ENCODE data around the gene INSC. TPM values are rescaled to one million over a fixed set of nuclear protein-coding genes. Genes with fewer than 3 reads are reported as not detected.
A peak's percentile ranks its signal among the peaks of the same experiment; 100 is the strongest.

INSC gene
- polyA plus RNA-seq, 3 donors, result 0.67 to 0.86 (median 0.71) TPM

DNA sequence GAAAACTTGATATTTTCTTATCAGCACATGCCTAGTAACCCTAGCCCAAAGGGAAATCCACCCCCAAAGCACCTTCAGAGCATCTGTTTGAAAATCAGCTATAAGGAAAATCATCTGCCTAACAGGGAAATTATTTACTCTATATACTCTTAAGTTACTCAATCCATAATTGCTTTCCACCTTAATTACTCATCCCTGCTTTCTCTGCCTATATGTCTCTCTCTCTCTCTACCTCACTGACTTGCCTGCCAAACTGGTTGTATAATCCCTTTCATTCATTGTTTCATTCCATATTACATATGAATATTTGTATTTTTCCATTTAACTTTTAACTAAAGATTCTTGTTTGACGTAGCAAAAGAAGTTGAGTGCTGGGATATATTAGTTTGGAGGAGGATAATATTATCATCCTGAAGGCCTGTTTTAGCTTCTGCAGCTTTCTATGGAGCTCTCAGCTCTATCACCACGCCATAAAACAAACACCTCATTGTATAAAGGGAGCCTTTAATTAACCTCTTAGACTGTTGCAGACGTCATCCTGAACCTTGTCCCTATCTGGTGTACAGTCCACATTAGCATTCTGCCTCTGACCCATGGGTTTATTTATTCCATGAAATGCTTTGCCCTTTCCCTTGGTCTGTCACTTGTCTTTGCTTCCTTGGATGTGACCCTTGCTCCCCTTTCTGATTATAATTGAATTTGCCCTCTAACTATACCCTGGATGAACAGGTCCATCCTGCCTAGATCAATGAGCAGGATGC, 98.9 kb downstream of the INSC start:
- no peak for DNase-seq (ENCODE audit: low read depth in 3 of 3, low spot score in 2 of 3)

DNA sequence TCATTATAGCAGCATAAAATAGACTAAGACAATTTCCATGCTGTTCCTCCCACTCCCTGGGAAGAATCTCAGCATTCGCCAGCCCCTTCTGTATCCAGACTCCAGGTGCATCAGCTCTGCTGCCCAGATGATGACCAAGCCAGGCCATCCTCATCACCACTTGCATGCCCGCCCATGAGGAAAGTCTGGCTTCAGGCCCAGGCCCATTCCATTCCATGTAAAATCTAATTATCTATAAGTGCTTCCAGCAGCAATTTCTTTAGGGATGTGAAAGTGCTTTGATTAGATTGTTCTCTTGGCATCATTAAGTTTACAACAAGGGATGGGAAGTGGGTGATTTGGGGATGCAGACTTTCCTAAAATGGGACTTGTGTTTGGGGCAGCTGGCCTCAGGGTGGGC, 100.3 kb downstream of the INSC start:
- no peak for DNase-seq (ENCODE audit: low read depth in 3 of 3, low spot score in 2 of 3)

DNA sequence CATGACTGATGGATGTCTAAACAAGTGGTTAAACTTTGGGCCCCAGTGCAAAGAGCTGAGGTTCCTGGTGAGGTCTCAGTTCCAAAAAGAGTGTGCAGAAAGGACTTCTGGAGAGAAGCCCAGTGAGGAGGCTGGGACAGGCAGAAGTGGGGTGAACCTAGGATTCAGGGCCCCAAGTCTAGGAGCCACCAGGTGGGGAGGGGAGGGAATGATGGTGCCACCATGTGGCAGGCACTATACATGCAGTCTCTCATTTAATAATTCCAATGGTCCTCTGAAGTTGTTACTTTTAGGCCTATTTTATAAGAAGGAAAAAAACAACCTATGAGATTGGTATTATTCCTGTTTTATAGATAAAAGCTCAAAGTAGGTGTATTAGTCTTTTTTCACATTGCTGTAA, 102.0 kb downstream of the INSC start:
- no peak for DNase-seq (ENCODE audit: low read depth in 3 of 3, low spot score in 2 of 3)

DNA sequence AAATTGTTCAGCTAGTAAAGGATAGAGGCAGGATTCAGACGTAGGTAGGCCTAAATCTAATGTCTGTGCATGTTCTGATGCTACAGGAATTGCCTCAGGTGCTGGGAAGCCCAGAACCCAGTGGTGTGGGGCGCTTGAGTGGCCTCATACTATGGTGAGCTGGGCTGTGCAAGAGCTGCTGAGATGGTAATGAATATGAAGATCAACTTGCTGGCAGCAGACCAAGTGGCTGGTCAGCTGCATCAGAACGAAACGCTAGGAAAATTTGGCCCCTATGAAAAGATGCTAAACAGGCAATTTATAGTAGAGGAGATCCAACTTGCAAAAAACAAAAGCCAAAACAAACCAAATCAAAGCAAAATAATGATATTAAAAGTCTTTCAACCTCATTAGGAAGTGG, 102.7 kb downstream of the INSC start:
- DNase-seq (ENCODE audit: low read depth in 3 of 3, low spot score in 2 of 3), result no peak

DNA sequence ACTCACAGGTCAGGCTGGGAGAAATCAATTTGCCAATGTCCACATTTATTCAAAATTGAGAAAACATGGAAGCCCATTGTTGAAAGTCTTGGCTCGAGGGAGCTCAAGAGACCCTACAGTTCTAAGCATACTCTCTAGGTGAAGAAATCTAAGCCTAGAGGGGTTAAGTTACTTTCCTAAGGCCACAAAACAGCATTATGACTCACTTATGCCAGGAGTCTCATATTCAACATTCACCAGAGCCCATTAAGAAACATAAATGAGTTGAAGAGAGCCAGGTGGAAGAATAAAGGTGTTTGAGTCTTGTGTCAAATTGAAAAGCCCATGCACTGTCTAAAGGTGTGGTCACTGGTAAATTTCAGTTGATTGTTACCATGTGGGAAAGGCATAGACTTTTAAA, 108.1 kb downstream of the INSC start:
- DNase-seq (ENCODE audit: low read depth in 3 of 3, low spot score in 2 of 3), result no peak

DNA sequence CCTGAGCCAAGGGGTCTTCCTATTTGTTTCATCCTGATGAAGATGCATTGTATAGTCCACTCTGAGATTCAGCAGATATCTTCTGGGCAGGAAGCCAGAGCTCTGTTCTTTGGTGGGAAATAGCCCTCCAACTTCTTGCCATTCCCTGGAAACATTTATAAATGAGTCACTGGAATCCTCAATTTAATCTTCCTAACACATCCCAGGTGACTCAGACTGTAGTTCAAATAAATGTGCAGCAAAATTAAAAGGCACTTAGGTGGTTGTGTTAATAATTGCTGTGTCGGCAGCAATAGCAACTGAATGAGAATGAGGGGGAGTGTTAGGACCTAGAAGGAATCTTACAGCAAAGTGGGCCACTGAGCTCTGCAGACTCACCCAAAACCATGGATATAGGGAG, 108.6 kb downstream of the INSC start:
- no peak for DNase-seq (ENCODE audit: low read depth in 3 of 3, low spot score in 2 of 3)

DNA sequence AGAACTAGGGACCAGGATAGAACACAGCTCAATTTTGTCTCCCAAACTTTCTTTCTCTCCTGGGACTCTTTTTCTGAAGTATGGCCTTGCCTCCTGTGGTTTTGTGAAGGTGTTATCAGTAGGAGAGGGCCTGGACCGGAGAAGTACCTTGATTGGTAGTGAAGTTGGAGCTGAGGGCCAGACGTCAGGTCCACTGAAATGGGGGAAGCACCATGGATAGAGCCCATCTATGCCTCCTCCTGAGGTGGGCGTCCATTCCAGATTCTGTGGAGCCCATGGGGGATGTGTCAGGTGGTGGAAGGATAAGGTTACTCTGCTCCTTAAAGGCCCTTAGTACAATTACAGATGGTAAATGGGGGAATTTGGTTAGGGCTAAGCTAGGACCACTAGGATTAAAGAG, 109.7 kb downstream of the INSC start:
- DNase-seq (ENCODE audit: low read depth in 3 of 3, low spot score in 2 of 3), result no peak

DNA sequence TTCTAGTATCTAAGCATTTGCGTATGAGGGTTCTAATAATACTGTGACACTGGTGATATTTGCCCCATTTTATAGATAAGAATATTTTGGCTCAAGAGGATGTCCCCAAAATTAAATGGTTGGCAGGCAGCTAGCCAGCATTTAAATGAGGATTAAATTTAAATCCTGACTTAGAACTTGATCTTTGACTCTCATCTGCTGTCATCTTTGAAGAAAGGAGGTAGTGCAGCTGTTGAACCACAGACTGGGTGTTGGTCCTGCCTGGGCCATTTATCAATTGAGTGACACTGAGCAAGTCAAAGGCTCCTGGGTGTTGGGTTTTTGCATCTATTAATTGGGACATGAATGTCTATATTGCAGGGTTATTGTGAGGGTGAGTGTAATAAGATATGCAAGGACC, 112.3 kb downstream of the INSC start:
- no peak for DNase-seq (ENCODE audit: low read depth in 3 of 3, low spot score in 2 of 3)

DNA sequence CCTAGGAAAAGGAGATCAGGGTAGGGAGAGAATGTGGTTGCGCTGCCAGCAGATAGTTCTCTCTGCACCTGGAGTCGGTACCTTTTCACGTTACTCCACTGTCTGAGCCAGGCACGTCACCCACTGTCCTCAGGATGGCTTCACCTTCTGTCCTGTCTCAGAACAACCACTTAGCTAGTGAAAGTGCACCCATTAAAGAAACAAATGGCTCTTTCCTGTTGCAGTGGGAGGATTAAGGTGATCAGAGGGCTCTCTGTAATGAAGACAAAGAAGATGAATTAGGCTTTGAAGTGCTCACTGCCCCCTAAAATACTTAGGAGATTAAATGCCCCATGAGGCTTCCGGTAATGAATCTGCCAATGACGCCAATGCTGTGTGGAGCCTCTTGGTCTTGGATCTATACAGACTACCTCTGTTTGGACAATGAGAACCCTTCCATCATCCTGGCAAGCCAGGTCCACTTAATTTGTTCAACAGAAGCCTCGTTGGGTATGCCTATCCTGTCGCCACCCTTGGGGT, 113.7 kb downstream of the INSC start:
- DNase-seq (ENCODE audit: low read depth in 3 of 3, low spot score in 2 of 3), result no peak

DNA sequence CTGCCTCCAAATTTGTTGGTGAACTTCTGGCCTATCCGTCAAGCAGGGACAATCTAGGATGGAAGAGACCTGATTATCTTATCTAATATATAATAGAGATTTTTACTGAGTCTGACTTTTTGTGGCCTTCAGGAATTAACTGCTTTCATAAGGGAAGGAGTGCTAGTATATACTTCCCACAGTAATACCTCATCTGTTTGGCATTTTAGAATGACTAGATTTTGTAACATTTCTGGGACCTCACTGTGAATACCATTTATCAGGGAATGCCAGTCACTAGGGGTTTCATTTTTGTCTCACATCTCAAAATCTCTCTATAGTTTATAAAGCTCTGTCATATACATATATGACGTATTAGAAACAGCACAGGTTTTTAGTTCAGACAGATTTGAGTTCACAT, 114.3 kb downstream of the INSC start:
- no peak for DNase-seq (ENCODE audit: low read depth in 3 of 3, low spot score in 2 of 3)

DNA sequence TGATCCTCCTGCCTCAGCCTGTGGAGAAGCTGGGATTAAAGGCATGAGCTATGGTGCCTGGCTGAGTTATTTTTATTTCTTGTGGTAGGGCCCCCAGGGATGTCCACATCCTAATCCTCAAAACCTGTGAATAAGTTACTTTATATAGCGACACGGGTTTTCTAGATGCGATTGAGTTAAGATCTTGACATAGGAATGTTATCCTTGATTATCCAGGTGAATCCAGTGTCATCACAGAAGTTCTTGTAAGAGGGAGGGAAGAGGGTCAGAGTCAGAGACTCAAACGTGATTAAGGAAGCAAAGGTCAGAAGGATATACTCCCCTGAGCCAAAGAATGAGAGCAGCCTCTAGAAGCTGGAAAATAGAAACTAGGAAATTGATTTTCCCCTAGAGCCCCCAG, 117.8 kb downstream of the INSC start:
- DNase-seq (ENCODE audit: low read depth in 3 of 3, low spot score in 2 of 3), result no peak

DNA sequence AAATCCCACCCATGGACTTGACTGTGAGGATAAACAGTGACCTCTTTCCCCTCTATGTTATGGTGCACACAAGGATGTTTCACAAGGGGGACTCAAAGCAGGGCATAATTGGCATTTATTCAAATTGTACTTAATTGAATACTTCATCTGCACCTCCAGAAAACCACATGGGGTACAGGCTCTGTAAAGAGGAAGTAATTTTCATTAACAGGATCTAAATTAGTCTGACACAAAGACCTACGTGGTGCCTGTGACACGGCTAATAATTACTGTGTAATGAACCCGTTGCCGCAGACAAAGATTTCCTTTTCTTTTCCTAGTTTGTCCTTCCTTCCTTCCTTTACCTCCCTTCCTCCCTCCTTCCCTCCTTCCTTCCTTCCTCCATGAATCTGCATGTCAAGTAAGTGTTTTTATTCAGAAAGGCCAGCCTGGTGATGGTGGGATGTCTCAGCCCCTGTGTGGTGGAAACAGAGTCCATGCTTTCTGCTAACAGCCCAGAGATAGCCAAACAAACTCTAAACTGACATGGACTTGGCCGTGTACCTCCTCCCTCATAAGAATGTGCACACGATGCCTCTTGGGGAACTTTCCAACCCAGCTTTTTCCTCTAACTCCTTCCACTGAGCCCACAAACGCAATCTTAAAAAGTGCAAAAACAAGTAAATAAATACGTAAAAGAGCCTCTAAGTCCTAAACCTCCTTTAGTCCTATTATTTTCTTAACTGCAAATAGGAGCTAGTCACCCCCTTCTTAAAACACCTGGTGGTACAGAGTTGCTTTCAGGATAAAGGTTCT, 118.8 kb downstream of the INSC start:
- no peak for DNase-seq (ENCODE audit: low read depth in 3 of 3, low spot score in 2 of 3)

DNA sequence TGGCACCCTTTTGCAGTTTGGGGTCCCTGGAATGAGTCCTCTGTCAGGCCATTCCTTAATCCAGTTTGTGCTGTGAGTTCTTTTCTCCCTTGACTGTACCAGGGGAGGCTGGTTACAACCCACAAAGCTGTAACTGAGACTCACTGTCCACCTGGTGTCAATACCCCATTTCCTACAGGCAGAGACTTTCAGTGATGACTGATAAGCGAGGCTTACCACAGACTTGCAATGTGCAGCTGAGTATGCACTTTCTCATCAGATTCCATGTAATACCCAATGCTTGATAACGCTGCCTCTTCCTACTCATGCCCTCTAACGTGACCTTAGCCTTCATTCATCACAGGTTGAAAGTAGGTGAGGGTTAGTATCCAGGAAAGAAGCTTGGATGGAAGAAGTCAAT, 120.1 kb downstream of the INSC start:
- DNase-seq (ENCODE audit: low read depth in 3 of 3, low spot score in 2 of 3), result no peak

DNA sequence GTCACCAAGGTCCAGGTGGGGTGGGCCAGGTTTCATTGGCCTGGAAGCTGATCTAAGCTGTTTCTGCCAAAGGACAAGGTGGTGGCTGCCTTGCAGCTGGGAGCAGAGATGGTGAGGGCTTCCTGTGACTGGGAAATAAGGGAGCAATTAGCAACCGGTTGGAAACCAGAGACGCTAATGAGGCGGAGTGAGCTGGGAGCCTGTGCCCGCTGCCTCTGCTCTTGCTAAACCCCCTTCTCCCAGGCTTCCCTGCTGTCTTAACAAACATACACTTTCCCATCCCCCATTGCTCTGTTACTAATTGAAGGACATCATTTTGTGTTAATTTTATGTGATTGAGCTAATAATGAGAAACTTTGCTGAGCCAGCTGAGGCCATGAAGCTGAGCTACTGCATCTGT, 121.8 kb downstream of the INSC start:
- no peak for DNase-seq (ENCODE audit: low read depth in 3 of 3, low spot score in 2 of 3)

DNA sequence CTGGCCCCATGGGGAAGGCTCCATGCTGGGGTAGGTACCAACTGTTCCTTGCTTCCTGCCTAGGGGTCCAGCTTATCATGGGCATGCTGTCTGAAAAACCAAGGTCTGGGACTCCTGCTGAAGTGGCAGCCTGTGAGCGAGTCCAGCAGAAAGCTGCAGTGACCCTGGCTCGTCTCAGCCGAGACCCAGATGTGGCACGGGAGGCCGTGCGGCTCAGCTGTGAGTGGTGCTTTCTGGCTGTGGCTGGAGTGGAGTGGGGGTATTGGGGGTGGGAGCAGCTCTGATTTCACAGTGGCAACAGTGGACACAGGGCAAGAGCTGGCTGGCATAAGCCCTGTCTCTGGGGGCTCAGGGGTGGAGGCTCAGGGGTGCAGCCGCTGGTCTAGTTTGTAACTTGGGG, 124.1 kb downstream of the INSC start:
- DNase-seq (ENCODE audit: low read depth in 3 of 3, low spot score in 2 of 3), result no peak

DNA sequence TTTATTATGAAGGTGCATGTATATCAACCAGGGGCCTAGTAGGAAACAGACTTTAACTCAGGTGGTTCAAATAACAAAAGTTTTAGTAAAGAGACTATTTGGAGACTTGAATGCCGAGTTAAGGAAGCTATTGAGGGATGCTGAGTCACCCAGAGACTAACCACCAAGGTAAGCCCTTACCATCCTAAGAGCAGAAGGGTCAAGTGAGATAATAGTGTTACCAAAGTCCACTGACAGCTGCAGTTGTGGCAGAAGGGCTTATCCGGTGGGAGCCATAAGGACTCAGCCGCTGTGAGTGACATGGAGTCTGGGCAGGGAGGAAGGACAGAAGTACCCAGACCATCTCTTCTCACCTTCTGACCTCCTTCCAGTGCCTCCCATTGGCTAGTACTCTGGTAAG, 134.0 kb downstream of the INSC start:
- no peak for DNase-seq (ENCODE audit: low read depth in 3 of 3, low spot score in 2 of 3)

DNA sequence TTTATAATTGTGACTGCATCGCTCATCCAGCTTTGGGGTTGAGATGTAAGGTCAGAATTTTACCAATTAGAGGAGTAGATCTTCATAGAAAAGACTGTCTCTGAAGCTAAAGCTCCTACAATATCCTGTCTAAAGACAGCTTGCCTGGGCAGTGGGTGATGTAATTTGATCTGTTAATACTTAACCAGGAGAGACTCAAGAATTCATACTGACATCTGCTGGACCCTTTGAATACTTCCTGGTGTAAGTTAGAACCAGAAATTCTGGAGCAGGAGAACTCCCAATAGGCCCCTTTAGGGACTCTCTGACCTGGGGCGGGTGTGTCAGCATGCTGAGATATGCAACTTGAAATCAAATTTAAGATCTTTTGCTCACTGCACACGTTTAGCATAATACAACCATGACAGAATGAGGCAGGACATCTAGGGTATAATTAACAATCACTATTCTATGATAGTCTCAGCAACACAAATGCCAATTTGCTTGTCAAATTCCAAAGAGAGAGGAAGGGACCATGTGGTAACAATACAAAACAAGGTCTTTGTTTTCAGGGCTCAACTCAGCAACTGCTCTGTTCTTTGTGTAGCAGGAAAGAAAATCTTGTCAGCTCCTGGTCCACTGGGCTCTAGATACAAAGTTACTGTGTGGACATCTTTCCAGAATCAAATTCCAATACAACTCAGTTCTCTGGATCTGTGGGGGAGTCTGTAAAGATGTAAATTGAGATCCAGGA, 143.9 kb downstream of the INSC start:
- peak in 2 of 3 donors; percentile 23 to 46 for DNase-seq (ENCODE audit: low read depth in 3 of 3, low spot score in 2 of 3)

DNA sequence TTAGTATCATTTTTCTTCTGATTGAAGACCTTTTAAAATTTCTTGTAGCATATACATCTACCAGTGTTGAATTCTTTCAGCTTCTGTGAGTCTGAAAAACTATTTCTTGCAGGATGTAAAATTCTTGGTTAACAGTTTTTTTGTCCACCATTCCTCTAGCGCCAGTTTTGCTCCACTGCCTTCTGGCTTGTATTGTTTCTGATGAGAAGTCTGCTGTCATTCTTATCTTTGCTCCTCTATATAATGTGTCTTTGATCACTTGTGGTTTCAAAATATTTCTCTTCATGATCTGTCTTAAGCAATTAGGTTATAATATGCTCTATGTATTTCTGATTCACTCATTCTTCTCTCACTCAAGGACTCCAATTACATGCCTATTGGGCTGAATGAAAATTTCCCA, 152.3 kb downstream of the INSC start:
- no peak for DNase-seq (ENCODE audit: low read depth in 3 of 3, low spot score in 2 of 3)

DNA sequence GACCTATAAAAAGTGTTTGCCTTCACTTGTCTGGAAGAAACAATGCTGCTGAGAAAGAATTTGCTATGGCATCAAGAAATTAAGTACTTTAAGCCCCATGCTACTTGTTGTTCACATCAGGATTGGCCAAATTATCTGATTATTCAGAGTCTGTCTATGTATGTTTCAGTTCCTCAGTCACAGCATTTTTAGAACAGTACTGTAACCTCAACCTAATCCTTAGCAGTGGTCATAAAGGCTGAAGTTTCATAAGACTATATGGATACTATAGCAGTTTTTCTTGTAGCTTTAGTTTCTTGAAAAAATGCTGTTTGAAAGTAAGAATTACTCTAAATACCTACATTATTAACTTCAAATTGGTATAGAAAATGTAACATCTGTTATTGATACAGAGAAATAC, 153.9 kb downstream of the INSC start:
- DNase-seq (ENCODE audit: low read depth in 3 of 3, low spot score in 2 of 3), result no peak

DNA sequence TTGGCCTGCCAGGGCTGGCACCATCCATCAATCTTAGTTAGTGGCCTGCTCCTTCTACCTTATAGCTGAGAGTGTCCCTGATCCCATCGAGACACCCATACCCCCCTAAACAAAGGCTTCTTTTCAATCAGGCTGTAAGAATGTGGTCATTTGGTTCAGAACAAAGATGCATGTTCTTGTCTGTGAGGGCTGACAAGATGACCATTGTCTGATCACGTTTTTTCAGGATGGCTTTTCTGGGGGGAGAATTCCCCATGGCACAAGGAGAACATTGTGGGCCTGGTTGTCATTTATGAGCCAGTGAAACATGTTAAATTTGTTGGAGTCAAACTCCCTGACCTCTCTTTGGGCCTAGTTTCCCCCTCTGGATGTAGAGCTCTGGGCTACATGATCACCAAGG, 160.4 kb downstream of the INSC start:
- DNase-seq (ENCODE audit: low read depth in 3 of 3, low spot score in 2 of 3), result no peak

DNA sequence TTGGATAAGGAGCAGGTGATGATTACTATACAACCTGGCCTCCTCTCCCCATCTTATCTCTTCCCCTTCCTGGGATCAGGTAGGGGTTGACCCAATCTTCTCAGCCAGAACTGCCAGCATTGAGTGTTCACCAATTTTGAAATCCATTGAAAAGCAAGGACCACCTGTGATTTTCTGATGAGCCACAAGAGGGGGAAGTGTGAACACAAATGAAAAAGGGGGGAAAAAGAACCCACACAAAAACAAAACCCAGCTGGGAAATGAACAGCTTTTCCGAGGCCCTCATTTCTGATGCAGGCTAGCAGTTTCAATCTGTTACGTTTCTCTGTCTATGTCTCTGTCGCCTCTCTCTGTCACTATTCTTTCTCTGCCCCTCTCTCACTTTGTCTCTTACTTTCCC, 161.9 kb downstream of the INSC start:
- no peak for DNase-seq (ENCODE audit: low read depth in 3 of 3, low spot score in 2 of 3)

Data from right renal cortex interstitium (tissue), 3 donors.